ENCODE measurements around the gene VPS36.
"Not testable (repeated sequence)": the region's sequence is repeated elsewhere in the genome, so short reads cannot be mapped to it uniquely, and the experiment has no call there.

VPS36 gene

DNA sequence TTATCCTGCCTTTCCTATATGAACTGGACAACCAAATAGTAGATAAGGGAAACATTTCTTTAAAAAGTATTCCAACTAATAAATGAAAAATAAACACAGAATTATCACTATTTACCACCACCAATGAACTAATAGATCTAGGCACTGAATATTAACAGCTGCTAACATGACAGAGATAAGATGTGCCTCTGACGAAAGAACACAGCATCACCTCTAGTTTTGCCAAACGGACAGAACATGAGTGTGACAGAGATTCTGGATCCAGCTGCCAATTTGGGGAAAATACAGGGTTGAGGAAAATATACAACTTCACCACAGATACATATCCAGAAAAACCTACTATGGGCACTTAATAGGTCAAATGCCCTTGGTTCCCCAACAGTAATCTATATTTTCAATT lies 18.0 kb downstream of the VPS36 start:
- DNase-seq (ENCODE audit: low read depth): no peak

DNA sequence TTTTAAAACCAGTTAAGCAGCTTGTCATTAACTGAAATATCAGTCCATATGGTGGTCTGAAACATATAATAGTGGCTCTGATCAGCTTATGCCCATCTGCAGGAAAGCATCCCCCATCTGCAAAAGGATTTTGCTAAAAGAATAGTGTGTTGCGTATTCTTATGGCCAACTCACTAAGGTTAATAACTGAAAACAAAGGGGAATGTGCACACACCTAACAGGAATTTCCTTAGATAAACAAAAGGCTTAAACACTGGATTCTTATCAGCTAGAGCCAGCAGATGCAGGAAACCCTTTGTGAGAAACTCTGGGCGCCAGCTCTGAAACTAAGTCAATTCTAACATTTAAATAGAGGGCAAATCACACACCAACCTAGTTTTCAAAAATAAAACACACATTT lies 22.1 kb downstream of the VPS36 start:
- DNase-seq (ENCODE audit: low read depth): no peak

DNA sequence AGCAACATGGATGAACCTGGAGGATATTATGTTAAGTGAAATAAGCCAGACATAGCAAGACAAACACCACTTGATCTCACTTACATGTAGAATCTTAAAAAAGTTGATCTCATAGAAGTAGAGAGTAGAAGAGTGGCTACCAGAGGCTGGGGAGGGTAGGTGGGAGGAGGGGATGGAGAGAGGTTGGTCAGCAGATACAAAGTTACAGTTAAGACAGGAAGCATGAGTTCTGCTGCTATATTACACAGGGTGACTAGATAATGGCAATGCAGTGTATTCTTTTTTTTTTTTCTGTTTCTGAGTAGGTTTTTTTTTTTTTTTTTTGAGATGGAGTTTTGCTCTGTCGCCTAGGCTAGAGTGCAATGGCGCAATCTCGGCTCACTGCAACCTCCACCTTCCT lies 29.2 kb downstream of the VPS36 start:
- no peak for DNase-seq (ENCODE audit: low read depth)

- DNase-seq (ENCODE audit: low read depth): no peak
Measured at GRCh38 chr13:52419080-52419479, 31.4 kb downstream of the VPS36 start.

GRCh38 chr13:52414963-52415362 lies 35.5 kb downstream of the VPS36 start:
- no peak for DNase-seq (ENCODE audit: low read depth)

DNA sequence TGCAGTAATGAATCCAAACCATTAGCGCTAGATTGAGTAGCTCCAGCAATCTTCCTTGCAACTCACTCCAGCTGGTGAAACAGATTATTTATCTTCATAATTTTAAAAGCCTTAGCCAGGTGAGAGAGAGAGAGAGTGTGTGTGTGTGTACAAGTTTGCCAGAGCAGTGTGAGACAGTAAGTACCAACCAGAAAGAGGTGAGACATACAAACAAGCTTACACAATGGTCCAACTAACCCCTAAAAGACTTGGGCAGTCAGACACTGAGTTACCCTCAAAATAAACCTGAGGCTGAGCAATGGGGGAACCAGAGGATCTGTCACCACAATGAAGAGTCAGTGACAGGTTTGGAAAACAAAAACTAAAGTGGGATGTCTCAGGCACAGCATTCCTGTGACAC lies 36.4 kb downstream of the VPS36 start:
- DNase-seq (ENCODE audit: low read depth): no peak

- DNase-seq (ENCODE audit: low read depth): no peak
Measured at GRCh38 chr13:52412128-52412527, 38.3 kb downstream of the VPS36 start.

- DNase-seq (ENCODE audit: low read depth): no peak
Measured at GRCh38 chr13:52411629-52412028, 38.8 kb downstream of the VPS36 start.

GRCh38 chr13:52408071-52408658 lies 42.3 kb downstream of the VPS36 start:
- DNase-seq (ENCODE audit: low read depth): not testable (repeated sequence)

DNA sequence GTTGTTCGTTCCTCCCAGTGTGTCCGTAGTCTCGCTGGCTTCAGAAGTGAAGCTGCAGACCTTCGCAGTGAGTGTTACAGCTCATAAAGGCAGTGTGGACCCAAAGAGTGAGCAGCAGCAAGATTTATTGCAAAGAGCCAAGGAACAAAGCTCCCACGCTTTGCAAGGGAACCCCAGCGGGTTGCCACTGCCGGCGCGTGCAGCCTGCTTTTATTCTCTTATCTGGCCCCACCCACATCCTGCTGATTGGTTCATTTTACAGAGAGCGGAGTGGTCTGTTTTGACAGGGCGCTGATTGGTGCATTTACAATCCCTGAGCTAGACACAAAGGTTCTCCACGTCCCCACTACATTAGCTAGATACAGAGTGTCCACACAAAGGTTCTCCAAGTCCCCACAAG lies 43.0 kb downstream of the VPS36 start:
- not testable (repeated sequence) for DNase-seq (ENCODE audit: low read depth)

DNA sequence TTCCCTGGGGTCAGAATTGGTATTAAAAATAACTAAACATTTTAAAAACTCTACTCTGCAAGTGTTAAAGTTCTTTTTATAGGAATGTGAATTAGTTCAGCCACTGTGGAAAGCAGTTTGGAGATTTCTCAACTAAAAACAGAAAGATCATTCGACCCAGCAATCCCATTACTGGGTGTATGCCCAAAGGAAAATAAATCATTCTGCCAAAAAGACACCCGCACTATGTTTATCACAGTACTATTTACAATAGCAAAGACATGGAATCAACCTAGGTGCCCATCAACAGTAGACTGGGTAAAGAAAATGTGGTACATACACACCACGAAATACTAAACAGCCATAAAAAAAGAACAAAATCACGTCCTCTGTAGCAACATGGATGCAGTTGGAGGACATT lies 43.8 kb downstream of the VPS36 start:
- DNase-seq (ENCODE audit: low read depth): no peak

DNA sequence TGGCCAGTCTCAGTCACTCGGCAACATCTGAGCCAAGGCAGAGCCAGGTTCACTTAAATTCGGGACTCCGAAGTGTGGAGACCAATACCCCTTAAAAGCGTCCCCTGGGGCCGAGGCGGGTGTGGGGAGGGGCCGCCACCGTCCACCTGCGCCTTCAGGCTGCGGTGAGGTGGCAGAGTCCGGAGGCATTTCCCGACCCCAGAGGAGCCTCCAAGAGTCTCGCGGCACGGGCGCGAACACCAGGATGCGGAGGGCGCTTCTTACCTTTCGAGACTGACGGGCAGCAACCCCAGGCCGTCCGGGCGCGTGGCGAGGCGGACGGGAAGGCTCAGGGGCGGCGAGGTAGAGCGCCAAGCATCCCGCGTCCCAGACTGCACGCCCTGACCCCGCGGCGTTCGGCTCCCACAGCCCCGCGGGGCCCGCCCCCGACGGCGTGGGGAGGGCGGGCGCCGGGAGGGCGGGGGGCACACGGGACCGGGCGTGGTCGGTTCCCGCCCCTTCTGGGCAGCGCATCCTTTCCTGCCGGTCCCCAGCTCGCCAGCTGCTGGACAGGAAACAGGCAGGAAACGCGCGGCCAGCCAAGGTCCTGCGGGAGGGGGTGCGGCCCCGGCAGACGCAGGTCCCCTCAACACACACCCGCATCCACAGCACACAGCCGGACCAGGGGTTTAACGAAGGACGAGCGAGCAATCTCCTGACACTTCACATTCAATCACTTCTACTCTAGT lies 44.5 kb downstream of the VPS36 start, which contains the start of gene THSD1:
Gene THSD1, minus strand, starts transcription at position 406 of the 728 bp plus-strand sequence. CDS start 3,572 bp downstream, outside the sequence.
- no peak for DNase-seq (ENCODE audit: low read depth)

GRCh38 chr13:52405369-52405766 lies 45.1 kb downstream of the VPS36 start:
- DNase-seq (ENCODE audit: low read depth): no peak

DNA sequence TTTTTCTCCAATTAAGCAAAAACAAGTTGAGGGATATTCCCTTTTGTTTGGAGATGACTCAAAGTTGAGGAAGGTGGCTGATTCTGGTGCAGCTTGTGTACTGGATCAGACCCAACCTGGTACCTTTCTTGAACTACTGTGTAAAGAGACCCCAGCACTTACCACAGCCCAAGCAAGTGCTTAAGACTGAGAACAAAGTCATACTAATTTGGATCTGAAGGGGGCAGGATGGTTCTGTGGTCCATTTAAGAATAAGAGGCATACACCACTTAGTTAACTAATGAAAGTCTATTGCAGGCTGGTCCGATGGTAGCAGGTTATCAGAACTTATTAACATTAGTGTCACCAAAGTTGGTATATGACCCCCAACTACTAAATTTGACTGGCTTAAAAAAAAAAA lies 50.7 kb downstream of the VPS36 start:
- no peak for DNase-seq (ENCODE audit: low read depth)

DNA sequence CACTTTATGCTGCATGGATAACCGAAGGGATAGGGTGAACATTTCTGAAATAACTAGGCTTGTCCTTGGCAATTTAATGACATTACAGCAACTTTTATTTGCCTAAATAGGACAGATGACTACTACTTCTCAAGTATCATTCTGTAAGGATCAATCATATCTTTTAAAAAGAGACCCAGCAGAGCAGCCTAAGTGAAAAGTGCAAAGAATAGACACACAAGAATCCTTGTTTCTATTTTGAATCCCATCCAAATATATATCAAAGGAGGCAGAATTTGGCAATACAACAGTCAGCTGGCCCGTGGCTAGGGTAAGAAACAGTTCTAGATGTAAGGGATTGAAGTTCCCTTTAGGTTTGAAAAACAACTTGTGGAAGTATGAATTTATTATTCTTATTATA lies 51.4 kb downstream of the VPS36 start:
- DNase-seq (ENCODE audit: low read depth): no peak

DNA sequence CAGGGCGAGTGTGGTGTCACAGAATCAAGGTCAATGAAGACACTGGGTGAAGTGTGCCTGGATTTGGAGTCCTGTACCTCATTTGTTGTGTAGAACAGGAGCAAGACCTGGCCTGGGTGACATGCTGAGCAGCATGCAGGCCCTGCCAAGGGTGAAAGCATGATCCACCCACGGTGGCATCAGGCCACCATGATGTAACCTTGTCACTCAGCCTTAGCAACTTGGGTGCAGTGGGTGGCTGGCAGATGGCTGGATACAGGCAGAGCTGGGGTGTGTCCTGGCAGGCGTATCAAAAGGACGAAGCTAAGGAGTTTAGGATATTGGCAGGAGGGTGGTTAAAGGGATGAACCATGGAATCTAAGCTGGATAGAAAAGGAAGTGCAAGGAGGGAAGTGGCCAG lies 54.7 kb downstream of the VPS36 start:
- no peak for DNase-seq (ENCODE audit: low read depth)

DNA sequence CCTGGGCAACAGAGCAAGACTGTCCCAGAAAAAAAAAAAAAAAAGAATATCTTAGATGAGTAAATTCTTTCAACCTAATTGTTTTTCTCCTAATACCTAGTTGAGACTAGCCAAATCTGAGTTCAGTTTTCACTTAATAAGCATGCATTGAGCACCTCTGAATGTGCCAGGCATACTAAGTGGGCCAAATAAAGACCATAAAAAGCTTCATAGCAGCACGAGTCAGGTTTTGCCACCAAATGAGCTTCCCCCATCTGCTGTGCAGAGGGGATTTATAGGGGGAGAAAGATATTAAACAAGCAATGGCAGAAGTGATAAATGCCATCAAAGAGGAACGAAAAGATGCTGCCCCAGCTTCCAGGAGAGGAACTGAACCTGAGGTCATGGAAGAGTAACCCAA lies 55.8 kb downstream of the VPS36 start:
- DNase-seq (ENCODE audit: low read depth): no peak

DNA sequence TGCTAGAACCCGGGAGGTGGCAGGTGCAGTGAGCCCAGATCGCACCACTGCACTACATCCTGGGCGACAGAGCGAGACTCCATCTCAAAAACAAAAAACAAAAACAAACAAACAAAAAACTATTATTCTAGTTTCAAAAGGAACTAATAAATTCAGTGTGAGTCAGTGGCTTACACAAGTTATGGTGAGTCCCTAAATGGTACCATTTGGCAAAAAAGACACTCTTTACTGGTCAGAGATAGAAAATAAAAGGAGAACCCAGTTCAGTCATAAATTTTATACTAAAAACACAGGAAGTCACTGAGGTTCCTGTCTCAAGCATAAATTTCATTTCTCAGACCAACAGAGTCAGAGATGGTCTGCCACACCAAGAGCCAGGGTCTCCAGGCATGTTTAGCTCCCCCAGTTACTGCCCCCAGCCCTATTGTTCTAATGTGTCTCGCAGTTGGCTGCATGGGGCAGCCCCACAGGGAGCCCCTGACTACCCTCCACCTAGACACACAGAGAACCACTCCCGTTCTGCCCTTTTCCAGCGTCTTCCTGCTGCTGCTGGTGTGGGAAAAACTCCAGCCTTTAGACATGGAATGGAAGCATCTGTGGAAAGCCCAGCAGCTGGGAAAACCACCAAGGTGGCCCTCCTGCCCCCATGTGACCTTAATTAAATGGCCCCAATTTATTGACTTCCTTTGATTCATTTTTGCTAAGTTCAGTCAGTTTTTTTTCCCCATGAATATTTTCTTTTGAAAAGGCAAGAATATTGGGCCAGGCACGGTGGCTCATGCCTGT lies 56.7 kb downstream of the VPS36 start:
- DNase-seq (ENCODE audit: low read depth): no peak

GRCh38 chr13:52387721-52388120 lies 62.7 kb downstream of the VPS36 start:
- DNase-seq (ENCODE audit: low read depth): no peak

DNA sequence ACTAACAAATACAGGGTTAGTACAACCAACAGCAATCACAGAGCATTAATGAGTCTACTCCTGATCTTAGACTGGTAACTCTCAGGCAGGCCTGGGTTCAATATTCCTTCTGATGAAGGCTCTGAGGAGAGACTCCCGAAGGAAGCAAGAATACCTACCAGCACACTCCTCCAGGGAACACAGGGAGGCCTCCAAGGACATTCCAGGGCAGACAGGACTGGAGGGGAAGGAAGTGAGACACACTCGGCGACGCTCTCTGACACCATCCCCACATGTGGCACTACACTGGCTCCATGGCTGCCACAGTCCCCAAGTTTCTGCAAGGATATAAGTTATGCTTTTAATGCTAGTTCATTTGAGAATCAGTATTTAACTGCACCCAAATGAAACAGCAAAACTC lies 64.6 kb downstream of the VPS36 start:
- DNase-seq (ENCODE audit: low read depth): no peak

GRCh38 chr13:52383366-52383765 lies 67.1 kb downstream of the VPS36 start:
- no peak for DNase-seq (ENCODE audit: low read depth)

DNA sequence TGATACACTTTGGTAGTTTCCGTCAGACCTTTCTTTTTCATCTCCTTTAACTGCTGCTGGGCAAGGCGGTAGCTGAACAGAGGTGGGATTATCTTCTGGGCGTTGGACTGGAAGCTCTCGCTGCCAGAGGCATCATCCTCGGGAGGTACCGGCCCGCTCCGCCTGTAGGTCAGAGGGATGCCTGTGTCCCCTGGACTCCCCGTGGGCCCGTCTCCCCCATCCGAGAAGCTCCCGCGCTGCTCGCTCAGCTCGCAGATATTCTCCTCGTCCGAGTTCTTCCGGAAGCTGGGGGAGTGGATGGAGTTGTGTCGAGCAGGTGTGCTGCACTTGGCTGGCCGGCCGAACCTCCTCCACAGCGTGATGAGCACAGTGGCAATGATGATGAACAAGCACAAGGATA lies 72.1 kb downstream of the VPS36 start:
- DNase-seq (ENCODE audit: low read depth): no peak

- DNase-seq (ENCODE audit: low read depth): no peak
Measured at GRCh38 chr13:52377898-52378297, 72.5 kb downstream of the VPS36 start.

All from stimulated activated CD4-positive, alpha-beta T cell treated with anti-CD3 and anti-CD28 coated beads, Interleukin-2, amount 100 ng/mL, for 4 hours (primary cell).